Measurements from ENCODE around the gene FOXQ1. TPM values are rescaled to one million over a fixed set of nuclear protein-coding genes. Genes with fewer than 3 reads are reported as not detected.

FOXQ1 gene
- total RNA-seq, 2 donors from 2014 or later, result 4.9 to 17.4 TPM

DNA sequence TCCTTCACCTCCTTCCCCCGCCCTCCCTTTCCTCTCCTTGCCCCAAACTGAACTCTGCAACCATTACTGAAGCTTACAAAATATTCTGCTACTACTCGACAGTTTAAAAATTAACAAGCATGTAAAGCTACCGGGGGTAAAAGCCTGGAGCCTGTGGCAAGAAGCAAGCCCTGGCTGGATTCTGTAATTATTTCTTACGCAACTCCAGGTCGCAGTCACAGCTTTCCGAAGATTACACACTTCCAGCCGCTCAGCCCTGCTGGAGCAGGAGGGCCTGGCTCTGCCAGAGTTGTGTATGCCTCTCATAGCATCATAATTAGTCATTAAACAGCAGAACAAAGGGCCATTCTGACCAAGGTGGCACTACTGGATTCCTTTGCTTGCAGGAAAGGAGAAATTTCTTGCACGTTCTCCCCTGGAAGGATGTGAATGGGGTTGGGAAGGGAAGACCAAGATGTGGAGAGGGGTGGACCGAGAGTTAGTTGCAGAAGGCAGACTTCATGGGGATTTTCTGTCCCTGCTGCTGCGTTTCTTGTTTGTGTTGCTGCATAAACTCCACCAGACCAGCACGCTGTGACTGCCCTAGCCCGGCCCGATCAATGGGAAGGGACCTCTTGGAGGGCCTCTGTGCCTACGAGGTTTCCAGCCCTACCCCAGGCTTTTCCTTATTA lies 23.6 kb downstream of the FOXQ1 start:
- no peak overlapping the region for H3K4me3 ChIP-seq
- intact Hi-C loops (cut with DNase I), result no loop called here
- H3K9me3 ChIP-seq, result no peaks in the 10 kb centered on the region
- TF ChIP-seq CTCF (IDR thresholded peaks at IDR 0.05) (peak in 3 of 7 experiments; percentile 10 to 34 (median 25)), POLR2A (IDR thresholded peaks at IDR 0.05) (peak in 1 of 3 donors; percentile 16)
- H3K36me3 ChIP-seq (replicated peaks in 1 of 2; ENCODE audit: insufficient read depth in 1 of 2, low read depth in 2 of 2), result no peaks in the 10 kb centered on the region
- WGBS, 2 donors, result 43 to 45% methylated on average over 14 of the region's 14 CpGs
- peak; percentile 92 for ATAC-seq
- DNase-seq, result peak; percentile 66 to 93 (median 85)
- no peaks in the 10 kb centered on the region for H3K27me3 ChIP-seq
- H3K4me1 ChIP-seq, result peaks cover 20% of the 10 kb centered on the region
- H3K27ac ChIP-seq, result peak overlapping the region; percentile 65 to 84 (median 78)

DNA sequence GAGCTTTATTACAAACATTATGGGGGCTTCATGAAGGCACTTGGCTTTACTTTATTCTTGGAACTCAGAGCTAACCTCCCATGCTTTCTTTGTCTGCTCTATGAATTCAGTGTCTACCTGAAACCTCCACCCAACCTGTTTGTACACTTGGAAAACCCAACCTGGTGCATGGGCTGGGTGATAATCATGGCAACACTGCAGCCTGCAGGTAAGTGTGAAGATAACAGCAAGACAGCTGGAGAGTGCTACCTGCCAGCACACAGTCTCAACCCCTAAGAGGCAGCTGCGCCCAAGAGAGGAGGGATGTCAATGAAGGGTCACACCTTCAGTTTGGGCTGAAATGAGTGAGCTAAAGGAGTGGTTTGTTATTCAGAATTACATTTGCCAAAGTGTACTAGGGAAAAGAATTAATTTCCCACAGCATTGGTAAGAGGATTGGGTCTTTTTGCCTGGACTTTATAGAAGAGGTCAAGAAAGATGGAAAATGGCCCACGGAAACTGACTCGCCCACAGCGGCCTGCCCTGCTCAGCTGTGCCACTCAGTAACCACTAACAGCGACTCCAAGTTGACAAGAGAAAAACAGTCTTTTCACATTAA lies 24.4 kb downstream of the FOXQ1 start:
- ATAC-seq (peak; percentile 82), DNase-seq (peak; percentile 64 to 87 (median 79))
- H3K4me1 ChIP-seq, result peaks cover 20% of the 10 kb centered on the region
- no peak overlapping the region for H3K4me3 ChIP-seq
- peak overlapping the region; percentile 65 to 84 (median 78) for H3K27ac ChIP-seq
- H3K27me3 ChIP-seq, result no peaks in the 10 kb centered on the region
- intact Hi-C loops (cut with DNase I), result no loop called here
- WGBS, 2 donors, result 61 to 66% methylated on average over 5 of the region's 5 CpGs
- no peaks in the 10 kb centered on the region for H3K36me3 ChIP-seq (replicated peaks in 1 of 2; ENCODE audit: insufficient read depth in 1 of 2, low read depth in 2 of 2)
- no peaks in the 10 kb centered on the region for H3K9me3 ChIP-seq
- TF ChIP-seq POLR2A (IDR thresholded peaks at IDR 0.05), result no peak
- peak in 6 of 7 experiments; percentile 27 to 96 (median 80) for TF ChIP-seq CTCF (IDR thresholded peaks at IDR 0.05)

DNA sequence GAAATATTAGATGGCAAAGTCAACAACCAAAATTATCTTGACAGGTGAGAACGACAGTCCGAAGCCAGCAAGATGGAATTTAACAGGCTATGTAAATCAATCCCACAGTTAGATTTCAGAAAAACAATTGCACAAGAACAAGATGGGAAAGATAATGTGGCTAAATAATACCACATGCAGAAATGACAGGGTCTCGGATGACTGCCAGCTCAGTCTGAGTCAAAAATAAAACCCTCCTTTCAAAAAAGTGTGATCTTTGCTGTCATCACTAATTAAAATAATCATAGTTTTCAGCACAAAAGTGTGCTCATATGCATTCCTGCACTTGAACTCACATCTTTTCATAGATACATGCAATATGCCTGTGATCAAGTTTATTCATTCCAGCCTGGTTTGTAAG lies 25.9 kb downstream of the FOXQ1 start:
- TF ChIP-seq CTCF (IDR thresholded peaks at IDR 0.05), result no peak
- no peak for TF ChIP-seq POLR2A (IDR thresholded peaks at IDR 0.05)
- Histone ChIP-seq H3K27ac (no peak overlapping the region), H3K36me3 (replicated peaks in 1 of 2; ENCODE audit: insufficient read depth in 1 of 2, low read depth in 2 of 2) (no peaks in the 10 kb centered on the region), H3K9me3 (no peaks in the 10 kb centered on the region), H3K4me1 (peaks cover 20% of the 10 kb centered on the region), H3K4me3 (no peak overlapping the region), H3K27me3 (no peaks in the 10 kb centered on the region)
- DNase-seq (no peak), ATAC-seq (no peak)
- 38 to 39% methylated on average over 3 of the region's 3 CpGs for WGBS, 2 donors
- intact Hi-C loops (cut with DNase I), result no loop called here

- no peak for TF ChIP-seq CTCF (IDR thresholded peaks at IDR 0.05)
- TF ChIP-seq POLR2A (IDR thresholded peaks at IDR 0.05), result no peak
- H3K4me3 ChIP-seq, result no peak overlapping the region
- no peak for DNase-seq
Observed at GRCh38 chr6:1346101-1346500, 34.2 kb downstream of the FOXQ1 start.

More at GRCh38 chr6:1346101-1346500, 34.2 kb downstream of the FOXQ1 start:
- Histone ChIP-seq H3K36me3 (replicated peaks in 1 of 2; ENCODE audit: insufficient read depth in 1 of 2, low read depth in 2 of 2) (no peaks in the 10 kb centered on the region), H3K9me3 (no peaks in the 10 kb centered on the region), H3K27ac (no peak overlapping the region), H3K4me1 (no peaks in the 10 kb centered on the region), H3K27me3 (no peaks in the 10 kb centered on the region)
- ATAC-seq, result no peak
- intact Hi-C loops (cut with DNase I), result loop anchor here (10.0 kb wide), 1 partner anchor 431 kb away; no protein-coding TSS in a partner anchor
